Articular chondrocyte of knee joint (primary cell): ENCODE data around the gene SNAP91. TPM values are rescaled to one million over a fixed set of nuclear protein-coding genes. Genes with fewer than 3 reads are reported as not detected.

ENCODE experiments used
- total RNA-seq: library from RNA; depleted of rRNA; stranded (reverse); fragments of >200 nt; gene quantifications from 2 replicates; pipeline ENCODE4 v1.2.3, GENCODE V29; 2012

SNAP91 gene, protein sequence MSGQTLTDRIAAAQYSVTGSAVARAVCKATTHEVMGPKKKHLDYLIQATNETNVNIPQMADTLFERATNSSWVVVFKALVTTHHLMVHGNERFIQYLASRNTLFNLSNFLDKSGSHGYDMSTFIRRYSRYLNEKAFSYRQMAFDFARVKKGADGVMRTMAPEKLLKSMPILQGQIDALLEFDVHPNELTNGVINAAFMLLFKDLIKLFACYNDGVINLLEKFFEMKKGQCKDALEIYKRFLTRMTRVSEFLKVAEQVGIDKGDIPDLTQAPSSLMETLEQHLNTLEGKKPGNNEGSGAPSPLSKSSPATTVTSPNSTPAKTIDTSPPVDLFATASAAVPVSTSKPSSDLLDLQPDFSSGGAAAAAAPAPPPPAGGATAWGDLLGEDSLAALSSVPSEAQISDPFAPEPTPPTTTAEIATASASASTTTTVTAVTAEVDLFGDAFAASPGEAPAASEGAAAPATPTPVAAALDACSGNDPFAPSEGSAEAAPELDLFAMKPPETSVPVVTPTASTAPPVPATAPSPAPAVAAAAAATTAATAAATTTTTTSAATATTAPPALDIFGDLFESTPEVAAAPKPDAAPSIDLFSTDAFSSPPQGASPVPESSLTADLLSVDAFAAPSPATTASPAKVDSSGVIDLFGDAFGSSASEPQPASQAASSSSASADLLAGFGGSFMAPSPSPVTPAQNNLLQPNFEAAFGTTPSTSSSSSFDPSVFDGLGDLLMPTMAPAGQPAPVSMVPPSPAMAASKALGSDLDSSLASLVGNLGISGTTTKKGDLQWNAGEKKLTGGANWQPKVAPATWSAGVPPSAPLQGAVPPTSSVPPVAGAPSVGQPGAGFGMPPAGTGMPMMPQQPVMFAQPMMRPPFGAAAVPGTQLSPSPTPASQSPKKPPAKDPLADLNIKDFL
- 0.32 and 0.52 TPM in 2 replicates for total RNA-seq

DNA sequence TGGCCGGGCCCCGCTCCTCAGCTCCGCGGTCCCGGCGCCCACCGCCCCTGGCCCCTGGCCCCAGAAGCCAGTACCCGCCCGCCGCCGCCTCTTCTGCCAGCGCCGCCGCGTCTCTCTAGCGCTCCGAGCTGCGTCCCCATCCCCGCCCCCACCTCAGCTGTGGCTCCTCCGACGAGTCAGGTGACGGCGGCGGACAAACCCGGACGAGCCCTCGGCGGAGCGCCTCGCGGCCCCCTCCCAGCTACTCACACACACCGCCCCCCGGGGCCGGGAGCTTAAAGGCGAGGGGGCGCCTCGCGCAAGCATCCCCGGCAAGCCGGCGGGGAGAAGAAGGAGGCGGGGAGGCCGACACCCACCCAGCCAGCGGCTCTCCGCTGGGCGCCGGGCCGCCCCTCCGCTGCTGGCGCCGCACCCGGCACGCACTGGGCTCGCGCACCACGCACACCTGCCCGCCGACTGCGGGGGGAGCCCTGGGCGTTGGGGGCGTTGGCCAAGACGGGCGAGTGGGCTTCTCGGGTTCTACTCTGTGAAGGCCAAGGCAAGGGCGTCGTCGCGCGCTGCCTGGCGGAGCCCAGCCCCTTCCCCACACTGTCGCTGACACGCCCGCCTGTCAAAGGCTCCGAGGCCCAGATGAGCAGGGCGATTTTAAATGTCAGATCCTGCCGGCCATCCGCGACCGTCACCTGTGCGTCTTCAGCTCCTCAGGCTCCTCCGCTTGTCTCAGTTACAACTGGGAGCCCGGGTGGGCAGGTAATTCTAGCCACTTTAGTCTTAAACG is at the start of gene SNAP91:
TSS of gene SNAP91 (minus strand) at position 132 of the 778 bp plus-strand sequence. CDS start 1,174 bp downstream, outside the sequence.

DNA sequence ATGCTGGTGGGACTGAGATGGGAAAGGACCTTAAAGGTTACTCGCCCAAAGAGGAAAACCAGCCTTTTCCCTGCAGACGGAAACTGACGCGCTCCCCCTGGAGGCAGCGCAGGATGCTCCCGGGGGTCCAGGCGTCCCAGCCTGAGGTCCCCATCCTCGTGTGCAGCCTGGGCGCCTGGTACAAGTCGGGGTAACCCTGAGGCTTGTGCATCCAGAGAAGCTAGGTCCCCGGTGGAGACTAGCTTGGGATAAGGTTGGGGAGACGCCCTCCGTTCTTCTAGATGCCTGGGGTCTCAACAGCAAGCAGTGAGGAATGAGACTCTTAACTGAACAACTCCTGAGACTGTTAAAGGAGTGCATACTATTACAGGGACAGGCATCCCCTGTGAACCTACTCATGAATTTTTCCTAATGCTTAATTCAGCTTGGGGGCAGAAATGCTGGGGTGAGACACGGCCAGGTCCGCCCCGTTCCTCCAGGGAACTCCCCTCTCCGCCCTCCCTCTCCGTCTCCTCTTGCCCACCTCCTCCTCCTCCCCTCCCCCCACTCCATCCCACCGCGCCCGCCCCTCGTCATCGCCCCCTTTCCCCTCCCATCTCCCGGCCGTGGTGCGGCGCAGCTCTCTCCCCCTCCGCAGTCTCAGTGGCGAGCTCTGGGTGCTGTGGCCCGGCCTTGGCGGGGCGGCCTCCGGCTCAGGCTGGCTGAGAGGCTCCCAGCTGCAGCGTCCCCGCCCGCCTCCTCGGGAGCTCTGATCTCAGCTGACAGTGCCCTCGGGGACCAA is 196.8 kb downstream of the SNAP91 start, which contains the start of gene PRSS35:
TSS of gene PRSS35 (plus strand) at position 634 of the 781 bp plus-strand sequence. CDS start 10,908 bp downstream, outside the sequence.

Other genes starting within 250 kb of the SNAP91 start
- gene PRSS35, start 196.6 kb downstream of the SNAP91 start, total RNA-seq: 1.3 and 2.9 TPM in 2 replicates
- gene RIPPLY2, start 144.3 kb upstream of the SNAP91 start, total RNA-seq: under 0.01 and 0.43 TPM in 2 replicates
- gene CYB5R4, start 150.6 kb upstream of the SNAP91 start, total RNA-seq: 8.6 and 9.4 TPM in 2 replicates